ENCODE measurements around the gene TMC6.

The TMC6 gene

DNA sequence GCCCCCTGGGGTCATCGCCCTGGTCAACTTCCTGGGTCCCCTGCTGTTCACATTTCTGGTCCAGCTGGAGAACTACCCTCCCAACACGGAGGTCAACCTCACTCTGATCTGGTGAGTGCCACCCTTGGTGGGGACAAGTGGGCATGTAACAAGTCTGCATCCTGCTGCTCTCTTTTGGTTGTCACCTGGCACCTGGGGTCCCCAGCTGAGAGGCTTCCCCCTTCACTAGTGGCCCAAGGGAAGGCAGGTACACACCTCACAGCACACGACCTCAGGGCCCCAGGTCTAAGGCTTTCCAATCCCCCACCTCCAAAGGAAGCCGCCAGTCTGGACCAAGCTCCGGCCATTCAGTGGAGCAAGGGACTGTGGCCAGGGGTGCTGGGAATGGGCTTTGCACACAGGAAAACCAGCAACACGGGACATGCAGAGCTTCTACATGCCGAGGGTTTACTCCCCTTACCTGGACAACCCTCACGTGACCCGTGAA lies 6.4 kb upstream of the TMC6 start:
- no peak for DNase-seq

DNA sequence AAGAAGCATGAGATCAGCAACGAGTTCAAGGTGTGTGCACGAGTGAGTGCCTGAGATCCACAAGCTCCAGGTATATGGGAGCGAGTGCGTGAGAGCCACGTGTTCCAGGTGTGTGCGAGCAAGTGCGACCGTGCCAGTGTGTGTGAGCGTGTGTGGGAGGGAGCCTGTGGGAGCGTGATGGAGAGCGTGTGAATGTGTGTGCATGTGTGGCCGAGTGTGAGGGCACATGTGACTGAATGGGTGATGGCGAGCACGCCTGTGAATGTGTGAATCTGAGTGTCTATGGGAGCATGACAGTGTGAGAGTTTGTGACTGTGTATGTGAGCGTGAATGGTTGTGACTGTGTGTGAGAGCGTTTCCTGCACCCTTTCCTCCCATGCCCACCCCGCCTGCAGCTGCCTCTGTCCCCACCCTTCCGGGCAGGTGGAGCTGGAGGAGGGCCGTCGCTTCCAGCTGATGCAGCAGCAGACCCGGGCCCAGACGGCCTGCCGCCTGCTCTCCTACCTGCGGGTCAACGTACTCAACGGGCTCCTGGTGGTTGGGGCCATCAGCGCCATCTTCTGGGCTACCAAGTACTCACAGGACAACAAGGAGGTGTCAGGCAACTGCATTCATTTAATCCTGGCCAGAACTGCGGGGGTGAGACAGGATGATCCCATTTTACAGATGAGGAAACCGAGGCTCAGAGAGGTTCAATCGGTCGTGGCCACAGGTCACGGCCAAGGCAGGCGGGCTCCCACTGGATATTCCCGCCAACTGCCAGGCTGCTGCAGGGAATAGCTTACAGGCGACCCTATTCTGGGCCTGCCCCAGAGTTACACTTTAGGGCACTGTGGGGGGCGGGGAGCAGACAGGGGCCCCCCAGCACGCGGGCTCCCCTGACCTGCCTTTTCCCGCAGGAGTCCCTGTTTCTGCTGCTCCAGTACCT lies 5.7 kb upstream of the TMC6 start:
- peak; percentile 86 for DNase-seq

DNA sequence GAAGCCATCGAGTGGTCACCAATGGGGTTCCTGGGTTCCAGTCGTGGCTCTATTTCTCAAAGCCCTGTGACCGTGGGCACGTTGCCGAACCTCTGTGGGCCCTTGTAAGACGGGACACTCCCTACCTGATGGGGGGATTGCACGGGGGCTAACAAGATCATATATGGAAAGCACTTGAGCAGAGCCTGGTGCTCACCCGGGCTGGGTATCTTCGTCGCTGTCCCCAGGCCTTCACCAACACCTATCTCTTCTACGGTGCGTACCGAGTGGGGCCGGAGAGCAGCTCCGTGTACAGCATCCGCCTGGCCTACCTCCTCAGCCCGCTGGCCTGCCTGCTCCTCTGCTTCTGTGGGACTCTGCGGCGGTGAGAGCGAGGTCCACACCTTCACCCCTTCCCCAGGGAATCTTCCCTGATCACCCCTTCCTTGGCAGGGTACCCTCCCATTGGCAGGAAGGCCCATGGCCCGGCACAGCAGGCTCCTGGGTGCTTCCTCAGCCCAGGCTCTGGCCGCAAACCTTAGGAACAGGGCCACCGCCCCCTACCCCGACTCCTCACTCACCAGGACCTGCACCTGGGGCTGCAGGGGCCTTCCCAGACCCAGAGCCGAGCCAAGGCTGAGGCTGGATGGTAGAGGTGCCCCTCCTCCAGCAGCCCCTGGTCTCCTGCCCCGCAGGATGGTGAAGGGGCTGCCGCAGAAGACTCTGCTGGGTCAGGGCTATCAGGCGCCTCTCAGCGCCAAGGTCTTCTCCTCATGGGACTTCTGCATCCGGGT lies 4.8 kb upstream of the TMC6 start:
- peak; percentile 71 for DNase-seq

DNA sequence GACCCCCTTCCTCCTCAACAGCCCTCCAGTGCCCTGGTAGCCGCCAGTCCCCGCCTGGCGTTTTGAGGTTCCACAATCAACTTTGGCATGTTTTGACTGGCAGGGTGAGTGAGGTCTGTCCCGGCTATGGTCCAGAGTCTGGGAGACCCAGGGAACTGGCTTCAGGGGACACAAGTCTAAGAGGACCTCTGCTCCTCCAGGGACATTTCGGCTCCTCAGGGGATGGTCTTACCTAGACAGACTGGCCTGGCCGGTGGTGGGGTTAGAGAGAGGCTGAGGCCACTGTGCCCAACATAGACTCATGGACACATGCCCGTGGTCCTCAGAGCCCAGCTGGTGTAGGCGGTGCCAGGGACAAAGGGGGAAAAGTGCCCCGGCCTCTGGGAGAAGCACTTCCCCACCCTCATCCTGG lies 4.2 kb upstream of the TMC6 start:
- DNase-seq = peak; percentile 79

DNA sequence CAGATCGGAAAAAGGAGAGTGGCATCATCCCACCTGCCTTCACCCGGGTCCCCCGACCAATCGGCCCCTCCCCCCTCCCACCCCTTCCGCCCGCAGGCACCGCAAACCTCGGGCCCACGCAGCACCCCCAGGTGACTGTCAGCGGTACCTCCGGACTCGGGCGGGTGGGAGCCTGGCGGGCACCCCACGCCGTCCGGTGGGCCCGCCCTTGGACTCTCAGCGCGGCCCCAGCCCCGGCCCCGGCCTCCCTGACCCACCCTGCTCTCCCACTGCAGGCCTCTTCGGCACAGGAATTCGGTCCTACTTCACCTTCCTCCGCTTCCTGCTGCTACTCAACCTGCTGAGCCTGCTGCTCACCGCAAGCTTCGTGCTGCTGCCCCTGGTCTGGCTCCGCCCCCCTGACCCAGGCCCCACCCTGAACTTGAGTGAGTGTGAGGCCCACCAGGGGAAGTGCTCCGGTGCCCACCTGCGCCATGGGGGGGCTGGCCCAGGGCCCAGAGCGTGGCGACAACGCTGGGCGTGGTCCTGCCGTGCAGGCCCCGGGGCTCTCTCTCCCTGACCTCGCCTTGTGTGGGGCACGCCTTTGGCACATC lies 3.6 kb upstream of the TMC6 start:
- DNase-seq = no peak

DNA sequence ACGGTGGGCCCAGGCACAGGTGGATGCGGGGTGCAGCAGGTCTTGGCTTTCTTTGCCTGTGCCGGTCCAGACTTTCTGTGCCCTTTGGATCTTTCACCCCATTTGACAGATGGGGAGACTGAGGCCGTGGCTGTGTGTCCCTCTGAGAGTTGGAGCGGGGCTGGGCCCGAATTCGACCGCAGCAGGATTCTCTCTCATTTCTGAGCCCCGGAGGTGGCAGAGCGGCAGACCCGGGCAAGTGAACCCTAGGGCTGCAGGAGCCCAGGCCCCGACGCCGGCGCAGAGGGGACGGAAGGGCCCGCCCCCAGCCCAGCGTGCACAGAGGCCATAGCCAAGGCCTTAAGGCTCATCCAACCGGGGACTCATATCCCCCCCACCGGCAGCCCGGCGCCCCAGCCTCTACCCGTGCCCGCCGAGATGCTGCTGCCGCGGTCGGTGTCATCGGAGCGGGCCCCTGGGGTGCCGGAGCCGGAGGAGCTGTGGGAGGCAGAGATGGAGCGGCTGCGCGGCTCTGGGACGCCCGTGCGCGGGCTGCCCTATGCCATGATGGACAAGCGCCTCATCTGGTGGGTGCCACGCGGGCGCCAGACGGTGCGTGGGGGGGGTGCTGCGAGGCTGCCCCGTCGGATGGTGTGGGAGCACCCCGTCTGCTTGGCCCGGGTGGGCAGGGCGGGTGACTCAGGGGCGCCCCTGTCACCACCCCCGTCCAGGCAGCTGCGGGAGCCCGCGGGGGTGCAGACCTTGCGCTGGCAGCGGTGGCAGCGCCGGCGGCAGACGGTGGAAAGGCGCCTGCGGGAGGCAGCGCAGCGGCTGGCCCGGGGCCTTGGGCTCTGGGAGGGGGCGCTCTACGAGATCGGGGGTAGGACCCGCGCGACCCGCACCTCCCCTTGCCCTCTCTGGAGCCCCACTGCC lies 2.9 kb upstream of the TMC6 start:
- DNase-seq = peak; percentile 89

DNA sequence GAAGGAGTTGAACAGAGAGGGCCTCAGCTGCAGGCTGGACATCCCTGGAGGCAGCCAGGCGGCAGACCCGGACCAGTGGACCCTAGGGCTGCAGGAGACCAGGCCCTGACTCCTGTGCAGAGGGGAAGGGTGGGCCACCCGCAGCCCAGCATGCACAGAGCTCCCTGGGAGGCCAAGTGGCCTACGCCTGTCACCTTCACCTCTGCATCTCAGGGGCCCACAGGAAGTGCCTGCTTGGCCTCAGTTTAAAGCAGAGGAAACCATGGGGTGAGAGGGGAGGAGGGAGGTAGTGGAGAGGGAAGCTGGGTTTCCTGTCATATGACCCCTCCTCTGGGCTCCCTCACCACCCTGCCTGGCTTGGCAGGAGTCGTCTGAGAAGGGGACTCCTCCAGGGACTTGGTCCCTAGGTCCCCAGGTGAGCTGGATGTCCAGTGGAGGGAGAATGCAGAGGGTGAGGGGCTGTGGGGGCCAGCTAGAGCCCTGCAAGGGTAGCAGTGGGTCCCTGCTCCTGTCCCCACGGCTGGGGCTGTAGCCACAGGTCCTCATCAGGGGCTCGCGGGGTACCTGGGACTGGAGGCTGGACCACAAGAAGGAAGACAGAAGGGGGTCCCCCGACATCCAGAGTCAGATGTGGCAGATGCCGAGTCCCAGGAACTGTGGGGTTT lies 2.0 kb upstream of the TMC6 start, which contains the start of gene TMC8:
TSS of gene TMC8 (plus strand) at position 335 of the 665 bp plus-strand sequence. CDS start 818 bp downstream, outside the sequence.
- DNase-seq = peak; percentile 87

DNA sequence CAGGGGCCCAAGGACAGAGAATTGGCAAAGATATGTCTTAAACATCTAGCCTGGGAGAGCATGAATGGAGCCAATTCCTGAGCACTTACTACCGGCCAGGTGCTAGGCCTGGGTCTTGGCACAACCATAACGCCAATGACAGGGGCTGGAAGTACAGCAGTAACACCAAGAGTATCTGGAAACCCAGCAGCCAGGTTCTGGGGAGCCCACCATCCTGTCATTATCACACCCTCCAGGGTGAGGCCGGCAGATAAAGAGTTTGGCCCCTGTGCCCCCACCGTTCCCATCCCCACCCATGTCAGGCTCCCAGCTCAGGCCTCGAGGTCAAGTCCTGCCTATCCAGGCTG lies 1.5 kb upstream of the TMC6 start:
- DNase-seq = no peak

DNA sequence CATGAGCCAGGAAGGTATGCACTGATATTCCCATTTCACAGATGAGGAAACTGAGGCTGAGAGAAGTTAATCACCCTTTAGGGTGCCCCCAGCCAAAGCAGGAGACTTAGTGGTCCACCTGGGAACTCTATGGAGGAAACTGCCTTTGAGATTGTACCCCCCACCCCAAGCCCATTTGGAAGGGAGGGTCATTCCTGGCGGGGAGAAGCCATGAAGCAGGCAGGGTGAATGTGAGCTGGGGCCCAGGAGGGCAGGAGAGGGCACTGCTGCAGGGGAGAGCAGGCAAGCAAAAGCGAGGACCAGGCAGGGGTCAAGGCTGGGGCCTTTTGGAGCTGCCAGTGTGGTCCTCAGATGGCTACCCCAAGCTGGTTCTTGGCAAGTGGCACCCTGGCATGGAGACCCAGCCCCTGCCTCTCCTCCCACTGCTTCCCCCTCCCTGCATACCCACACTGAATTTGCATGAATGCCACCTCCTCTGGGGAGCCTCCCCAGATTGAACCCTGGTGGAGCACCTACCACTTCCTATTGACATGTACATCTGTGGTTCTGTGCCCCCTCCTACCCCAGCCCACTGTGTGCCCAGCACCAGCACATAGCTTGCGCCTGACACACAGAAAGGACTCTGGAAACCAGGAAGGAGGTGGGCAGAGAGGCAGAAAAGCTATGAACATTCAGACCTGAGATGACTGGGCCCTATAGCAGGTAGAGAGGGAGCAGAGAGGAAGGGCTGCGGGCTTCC lies 965 bp upstream of the TMC6 start:
- peak; percentile 67 for DNase-seq

DNA sequence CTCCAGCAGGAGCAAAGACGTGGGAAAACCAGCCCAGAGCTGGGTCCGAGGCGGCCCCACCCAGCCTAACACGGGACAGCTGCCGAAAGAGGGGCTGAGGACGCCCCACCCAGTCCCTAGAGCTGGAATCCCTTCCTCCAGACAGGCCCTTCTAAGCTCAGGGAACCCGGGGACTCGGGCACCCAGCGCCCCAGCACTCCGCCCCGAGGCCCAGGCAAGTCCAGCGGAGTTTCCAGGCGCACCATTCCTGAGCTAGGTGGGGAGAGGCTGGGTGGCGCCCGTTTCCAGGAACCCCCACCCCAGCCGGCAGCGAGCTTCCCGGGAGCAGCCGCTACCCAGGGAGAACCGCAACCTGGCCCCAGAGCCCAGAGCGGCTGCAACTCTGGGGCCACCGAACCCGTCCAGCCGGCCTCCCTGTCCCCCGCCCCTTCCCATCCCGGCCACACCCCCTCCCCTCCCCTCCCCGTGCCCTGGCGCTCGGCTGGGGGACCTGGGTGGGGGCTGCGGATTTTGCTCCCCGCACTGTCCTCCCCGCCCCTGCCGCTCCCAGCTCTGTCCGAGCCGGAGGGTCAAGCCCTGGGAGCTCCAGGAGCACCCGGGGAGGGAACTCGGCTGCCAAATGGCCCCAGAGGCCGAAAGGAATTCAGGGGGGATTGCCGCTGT lies 536 bp downstream of the TMC6 start:
- DNase-seq = peak; percentile 75

DNA sequence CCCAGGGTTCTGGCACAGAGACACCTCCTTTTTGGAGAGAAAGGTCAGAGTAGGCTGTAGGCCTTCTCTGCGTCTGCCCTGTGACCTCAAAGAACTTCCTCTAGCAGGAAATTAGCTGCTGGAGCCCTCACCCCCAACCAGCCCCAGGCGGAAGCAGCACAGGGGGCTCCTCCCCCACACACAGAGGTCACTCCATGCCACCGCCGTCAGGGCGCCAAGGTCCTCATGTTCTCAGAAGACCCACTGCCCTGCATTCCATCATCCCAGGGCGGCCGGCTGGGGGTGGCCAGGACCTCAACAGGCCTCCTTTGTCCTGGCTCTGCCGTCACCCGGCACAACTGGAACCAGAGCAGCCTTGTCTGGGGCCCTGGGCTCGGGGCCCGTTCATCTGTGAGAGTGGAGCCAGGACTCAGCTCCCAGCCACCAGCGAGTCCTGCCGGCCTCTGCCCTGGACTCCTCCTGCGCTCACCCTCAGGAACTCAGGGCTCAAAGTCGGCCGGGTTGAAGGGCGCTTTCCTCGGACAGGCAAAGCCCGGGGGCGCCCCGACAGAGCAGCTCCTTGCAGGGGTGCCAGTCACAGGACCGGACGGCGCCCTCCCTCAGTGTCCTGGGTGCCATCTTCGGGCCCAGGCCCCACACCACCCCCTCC lies 1.2 kb downstream of the TMC6 start:
- DNase-seq = peak; percentile 85

DNA sequence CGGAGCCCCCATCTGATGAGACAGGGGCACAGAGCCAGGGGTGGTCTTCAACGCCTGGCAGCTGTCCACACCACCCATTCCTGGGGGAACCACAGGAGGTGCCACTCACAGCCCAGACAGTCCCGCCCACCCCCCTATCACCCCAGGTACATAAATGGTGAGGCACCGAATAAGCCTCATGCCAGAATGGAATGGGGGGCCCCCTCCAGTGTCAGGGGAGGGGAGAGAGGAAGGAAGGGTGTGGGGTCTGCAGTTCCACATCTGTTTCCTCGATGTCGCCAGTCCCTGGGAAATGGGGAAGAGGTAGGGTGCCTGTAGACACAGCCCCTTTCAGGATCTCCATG lies 1.7 kb downstream of the TMC6 start:
- DNase-seq = no peak

DNA sequence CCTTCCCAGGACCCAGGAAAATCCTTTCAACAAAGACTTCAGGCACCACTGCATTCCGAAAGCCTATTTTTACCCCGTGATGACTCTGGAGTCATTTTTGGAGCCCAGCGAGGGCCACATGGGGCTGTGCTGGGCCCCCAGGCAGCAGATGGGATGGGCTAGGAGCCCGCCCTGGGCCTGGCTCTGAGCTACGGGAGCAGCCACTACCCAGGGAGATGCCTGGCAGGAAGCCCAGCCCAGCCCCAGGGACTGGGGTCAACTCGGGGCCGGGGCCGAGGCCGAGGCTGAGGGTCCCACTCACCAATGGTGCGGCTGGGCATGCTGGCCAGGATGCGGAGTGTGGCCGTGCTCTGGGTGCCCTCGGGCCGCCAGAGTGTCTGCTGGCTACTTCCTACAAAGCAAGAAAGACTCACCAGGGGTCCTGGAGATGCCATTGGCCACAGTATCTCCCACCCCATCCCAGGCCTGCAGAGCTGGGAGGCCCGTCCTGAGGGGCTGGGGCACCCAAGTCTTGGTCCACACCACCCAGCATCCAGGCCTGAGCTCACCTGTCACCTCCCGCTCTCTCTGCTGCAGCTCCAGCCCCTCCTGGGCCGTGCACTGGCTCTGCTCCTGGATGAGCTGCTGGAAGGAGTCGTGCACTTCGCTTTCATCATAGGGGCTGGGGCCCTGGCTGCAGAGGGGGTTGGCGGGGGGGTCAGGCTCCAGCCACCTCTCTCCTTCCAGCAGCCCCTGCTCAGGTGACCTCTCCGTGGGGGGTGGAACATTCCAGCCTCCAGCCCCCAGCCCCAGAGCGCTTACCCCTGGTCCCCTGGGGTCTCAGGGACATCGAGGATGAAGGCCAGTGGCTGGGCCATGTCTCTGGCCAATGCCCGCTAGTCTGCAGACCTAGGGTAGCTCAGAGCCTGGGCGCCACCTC lies 2.3 kb downstream of the TMC6 start:
- DNase-seq = no peak

DNA sequence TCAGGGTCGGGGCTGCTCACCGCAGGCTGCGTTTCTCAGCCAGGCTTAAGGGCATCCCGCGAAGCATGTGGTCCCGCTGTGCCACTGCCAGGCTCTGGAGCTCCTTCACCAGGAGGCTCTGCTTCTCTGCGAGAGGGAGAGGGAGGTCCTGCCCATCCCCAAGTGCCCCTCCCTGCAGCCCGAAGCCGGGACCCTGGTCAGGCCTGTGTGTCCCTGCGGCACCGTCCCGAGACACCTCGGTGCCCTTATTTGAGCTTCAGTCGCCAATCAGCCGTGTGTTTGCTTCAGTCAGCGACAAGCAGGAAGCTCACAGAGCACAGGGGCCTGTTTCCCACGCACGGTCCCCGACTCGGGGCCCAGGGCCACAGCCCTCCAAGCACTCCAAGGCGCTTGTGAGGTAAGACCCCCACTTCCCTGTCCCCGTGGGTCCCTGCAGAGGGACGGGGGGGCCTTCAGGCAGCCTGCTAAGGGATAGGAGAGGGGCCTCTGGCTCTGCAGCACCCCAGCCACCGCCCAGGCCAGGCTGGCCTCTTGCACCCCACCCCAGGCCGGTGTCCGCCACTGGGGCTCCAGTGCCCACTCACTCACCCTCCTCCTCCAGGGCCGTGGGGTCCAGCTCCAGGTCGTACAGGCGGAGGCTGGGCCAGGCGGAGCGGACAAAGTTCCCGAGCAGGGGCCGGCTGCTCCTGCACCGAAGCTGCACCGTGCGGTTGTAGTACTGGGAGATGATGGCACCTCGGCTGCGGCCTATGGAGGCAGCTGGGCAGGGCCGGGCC lies 3.2 kb downstream of the TMC6 start:
- peak; percentile 86 for DNase-seq

DNA sequence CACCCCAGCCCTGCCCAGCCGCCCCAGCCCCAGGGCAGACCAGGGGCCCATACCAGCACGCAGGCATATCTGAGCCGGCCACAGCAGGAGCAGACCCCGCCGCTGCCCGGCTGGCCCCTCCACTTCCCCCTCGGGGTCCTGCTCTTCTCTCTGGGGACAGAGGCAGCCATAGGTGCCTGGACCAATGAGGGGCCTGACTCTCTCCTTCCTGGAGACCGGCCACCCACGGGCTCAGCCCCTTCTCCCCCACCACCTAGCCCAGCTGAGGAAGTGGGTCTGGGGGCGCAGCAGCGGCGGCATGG lies 3.8 kb downstream of the TMC6 start:
- DNase-seq = no peak

DNA sequence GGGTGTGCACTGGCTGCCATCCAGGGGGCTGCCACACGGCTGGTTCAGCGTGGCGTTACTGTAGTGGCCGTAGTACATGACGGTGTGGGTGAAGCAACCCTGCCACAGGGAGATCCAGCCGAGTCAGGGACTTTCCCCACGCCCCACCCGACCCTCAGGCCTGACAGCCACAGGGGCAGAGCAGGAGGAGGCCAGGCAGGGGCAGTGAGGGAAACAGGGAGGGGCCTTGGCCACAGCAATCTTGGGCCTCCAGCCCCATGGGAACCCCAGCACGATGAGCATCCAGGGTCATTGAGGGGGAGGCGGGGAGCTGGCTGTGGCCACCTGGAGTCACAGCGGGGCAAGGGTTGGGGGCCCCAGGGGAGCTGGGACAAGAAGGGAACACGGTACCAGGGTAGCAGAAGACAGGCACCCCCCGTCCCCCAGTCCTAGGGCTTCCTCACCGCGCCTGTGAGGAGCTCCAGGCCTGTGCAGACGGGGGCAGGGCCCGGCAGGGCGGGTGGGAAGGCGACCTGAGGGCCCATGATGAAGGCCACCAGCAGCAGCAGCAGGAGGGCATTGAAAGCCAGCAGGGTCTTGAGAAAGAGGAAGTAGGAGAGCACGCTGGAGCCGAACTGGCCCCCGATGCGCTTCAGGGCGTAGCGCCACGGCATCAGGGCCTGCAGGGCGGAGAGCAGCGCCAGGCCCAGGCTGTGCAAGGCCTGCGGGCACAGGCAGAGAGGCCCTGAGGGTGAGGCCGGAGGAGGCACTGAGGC lies 4.3 kb downstream of the TMC6 start:
- peak; percentile 75 for DNase-seq

DNA sequence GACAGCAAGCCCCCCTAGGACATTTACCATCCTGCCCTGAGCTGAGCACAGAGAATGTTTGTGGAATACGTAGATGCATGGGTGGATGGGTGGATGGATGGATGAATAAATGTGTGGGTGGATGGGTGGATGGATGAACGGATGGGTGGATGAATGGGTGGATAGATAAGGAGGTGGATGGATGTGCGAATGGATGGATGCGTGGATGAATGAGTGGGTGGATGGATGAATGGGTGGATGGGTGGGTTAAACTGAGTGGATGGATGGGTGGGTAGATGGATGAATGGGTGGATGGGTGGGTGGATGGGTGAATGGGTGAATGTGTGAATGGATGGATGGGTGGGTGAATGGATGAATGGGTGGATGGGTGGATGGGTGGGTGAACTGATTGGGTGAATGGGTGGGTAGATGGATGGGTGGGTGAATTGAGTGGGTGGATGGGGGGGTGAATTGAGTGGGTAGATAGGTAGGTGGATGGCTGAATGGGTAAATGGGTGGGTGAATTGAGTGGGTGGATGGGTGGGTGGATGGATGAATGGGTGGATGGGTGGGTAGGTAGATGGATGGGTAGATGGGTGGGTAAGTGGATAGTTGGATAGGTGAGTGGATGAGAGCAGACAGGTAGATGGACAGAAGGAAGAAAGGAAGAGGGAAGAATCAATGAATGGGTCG lies 5.2 kb downstream of the TMC6 start:
- DNase-seq = no peak
